Sigmoid colon (tissue), 4 donors: Measurements from ENCODE around the gene DLG1.

Experiments used
- EP300 ChIP-seq, 4 donors: sonication (generic); formaldehyde crosslinking; IDR thresholded peaks; one replicate each; pipeline ENCODE4 v1.6.1; 2017; ENCODE audit warnings: antibody characterized with exemption in 4 of 4
- POLR2A ChIP-seq, 2 donors: fragments of 450-650 bp; IDR thresholded peaks; one replicate each; pipeline ENCODE4 v1.6.1; 2016; ENCODE audit warnings: antibody characterized with exemption in 2 of 2, mild to moderate bottlenecking in 2 of 2, moderate library complexity in 2 of 2
- POLR2AphosphoS5 ChIP-seq, 4 donors: sonication (generic); formaldehyde crosslinking; IDR thresholded peaks; one replicate each; pipeline ENCODE4 v1.6.1; 2017; ENCODE audit warnings: antibody characterized with exemption in 4 of 4
- TF ChIP-seq, protein P1 (sequence below), 4 experiments: fragments of 450-650 bp in 3 of 4; fragments of 200-600 bp in 1 of 4; IDR thresholded peaks; one replicate each; pipeline ENCODE4 v1.5.1; 2016 to 2019; ENCODE audit warnings: antibody characterized with exemption in 4 of 4, mild to moderate bottlenecking in 3 of 4, moderate library complexity in 2 of 4

DNA sequence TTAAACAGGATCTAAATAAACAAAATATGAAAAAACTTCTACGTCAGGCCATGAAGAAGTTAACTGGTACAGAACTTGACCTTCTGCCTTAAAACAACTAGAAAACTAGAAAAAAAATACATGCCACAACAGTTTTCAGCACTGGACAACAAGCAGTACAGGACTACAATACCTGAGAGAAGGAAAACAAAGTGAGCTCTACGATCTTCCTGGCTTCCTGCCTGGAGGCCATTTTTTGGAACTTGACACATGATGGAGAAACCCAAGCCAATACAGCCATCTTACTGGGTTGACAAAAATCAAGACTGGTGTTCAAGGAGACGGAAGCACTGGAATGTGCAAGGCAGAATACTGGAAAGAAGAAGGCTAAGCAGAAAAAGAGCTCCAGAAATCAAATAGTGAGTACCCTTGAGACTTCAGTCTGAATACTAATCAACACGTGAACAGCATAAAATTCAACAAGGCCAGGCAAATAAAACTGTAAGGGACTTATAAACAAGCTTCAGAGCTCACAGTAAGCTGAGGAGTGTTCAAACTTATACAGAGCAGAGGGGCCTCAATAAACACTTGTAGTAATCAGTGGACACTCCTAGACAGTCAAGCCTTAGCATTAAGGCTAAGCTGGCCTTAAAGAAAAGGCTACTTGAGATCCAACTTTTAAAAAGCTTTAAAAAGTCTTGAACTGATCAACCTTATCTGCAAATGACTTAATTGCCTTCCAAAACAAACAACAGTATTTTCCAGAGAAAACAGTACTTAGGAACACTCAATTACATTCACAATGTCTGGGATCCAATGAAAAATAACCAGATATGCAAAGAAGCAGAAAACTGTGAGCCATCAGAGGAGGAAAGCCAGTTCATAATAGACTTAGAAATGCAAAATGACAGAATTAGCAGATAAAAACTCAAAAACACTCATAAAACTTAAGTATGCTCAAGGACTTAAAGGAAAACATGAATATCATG, 63.2 kb downstream of the DLG1 start:
- TF ChIP-seq, protein P1, sequence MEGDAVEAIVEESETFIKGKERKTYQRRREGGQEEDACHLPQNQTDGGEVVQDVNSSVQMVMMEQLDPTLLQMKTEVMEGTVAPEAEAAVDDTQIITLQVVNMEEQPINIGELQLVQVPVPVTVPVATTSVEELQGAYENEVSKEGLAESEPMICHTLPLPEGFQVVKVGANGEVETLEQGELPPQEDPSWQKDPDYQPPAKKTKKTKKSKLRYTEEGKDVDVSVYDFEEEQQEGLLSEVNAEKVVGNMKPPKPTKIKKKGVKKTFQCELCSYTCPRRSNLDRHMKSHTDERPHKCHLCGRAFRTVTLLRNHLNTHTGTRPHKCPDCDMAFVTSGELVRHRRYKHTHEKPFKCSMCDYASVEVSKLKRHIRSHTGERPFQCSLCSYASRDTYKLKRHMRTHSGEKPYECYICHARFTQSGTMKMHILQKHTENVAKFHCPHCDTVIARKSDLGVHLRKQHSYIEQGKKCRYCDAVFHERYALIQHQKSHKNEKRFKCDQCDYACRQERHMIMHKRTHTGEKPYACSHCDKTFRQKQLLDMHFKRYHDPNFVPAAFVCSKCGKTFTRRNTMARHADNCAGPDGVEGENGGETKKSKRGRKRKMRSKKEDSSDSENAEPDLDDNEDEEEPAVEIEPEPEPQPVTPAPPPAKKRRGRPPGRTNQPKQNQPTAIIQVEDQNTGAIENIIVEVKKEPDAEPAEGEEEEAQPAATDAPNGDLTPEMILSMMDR (IDR thresholded peaks at IDR 0.05): no peak
- TF ChIP-seq POLR2AphosphoS5 (IDR thresholded peaks at IDR 0.05) (no peak), EP300 (IDR thresholded peaks at IDR 0.05) (no peak), POLR2A (IDR thresholded peaks at IDR 0.05) (no peak)
